Large intestine (tissue), 3 donors: Measurements from ENCODE around the gene SMPD1. TPM values are rescaled to one million over a fixed set of nuclear protein-coding genes. Genes with fewer than 3 reads are reported as not detected.
A peak's percentile ranks its signal among the peaks of the same experiment; 100 is the strongest.

Experiments
- DNase-seq, 2 donors: peaks; one replicate each; pipeline versions ENCODE4 v3.0.0 to v3.0.0-alpha.2; 2013
- H3K27ac ChIP-seq: one replicate; pipeline ENCODE4 v1.5.1; 2013; ENCODE audit warnings: low read length
- H3K27me3 ChIP-seq: 2 replicates; pipeline ENCODE4 v1.6.1; 2013; ENCODE audit warnings: low read length; ENCODE audit not compliant: control insufficient read depth, insufficient read depth
- H3K36me3 ChIP-seq: 2 replicates; pipeline ENCODE4 v1.6.1; 2013; ENCODE audit warnings: low read length; ENCODE audit not compliant: control insufficient read depth, insufficient read depth
- H3K4me1 ChIP-seq: one replicate; pipeline ENCODE4 v1.6.1; 2013; ENCODE audit warnings: low read length; ENCODE audit not compliant: control insufficient read depth, insufficient read depth
- H3K4me3 ChIP-seq: one replicate; pipeline ENCODE4 v1.5.1; 2013; ENCODE audit warnings: low read length
- H3K9me3 ChIP-seq: one replicate; pipeline ENCODE4 v1.6.1; 2013; ENCODE audit warnings: mild to moderate bottlenecking, low read depth, low read length, moderate library complexity; ENCODE audit not compliant: control insufficient read depth
- WGBS: methylation state at CpG from one replicate; pipeline ENCODE4 v1.1.5; 2013; ENCODE audit warnings: low lambda C conversion rate; ENCODE audit not compliant: insufficient coverage; 5-methylcytosine and 5-hydroxymethylcytosine counted together
- polyA plus RNA-seq: library from polyadenylated mRNA; unstranded; fragments of 120-200 nt; gene quantifications from one replicate; pipeline ENCODE4 v1.2.1, GENCODE V29; 2013

SMPD1 gene
- polyA plus RNA-seq, 1 donor: 31.8 TPM

GRCh38 chr11:6411594-6412031 is 21.3 kb downstream of the SMPD1 start:
- Histone ChIP-seq H3K4me1 (no peaks in the 10 kb centered on the region), H3K9me3 (no peaks in the 10 kb centered on the region), H3K36me3 (peaks cover 18% of the 10 kb centered on the region), H3K27me3 (no peaks in the 10 kb centered on the region), H3K27ac (no peak overlapping the region), H3K4me3 (no peak overlapping the region)
- no peak for DNase-seq
- WGBS: no CpG with 5 or more reads among the region's 10 CpGs

GRCh38 chr11:6413791-6414201 is 23.5 kb downstream of the SMPD1 start:
- no peaks in the 10 kb centered on the region for H3K9me3 ChIP-seq
- DNase-seq: no peak
- H3K27ac ChIP-seq: no peak overlapping the region
- WGBS: 93% methylated on average over 3 of the region's 12 CpGs
- no peak overlapping the region for H3K4me3 ChIP-seq
- H3K4me1 ChIP-seq: peaks cover 4% of the 10 kb centered on the region
- H3K36me3 ChIP-seq: peaks cover 16% of the 10 kb centered on the region
- H3K27me3 ChIP-seq: no peaks in the 10 kb centered on the region

- Histone ChIP-seq H3K9me3 (no peaks in the 10 kb centered on the region), H3K4me1 (peaks cover 9% of the 10 kb centered on the region), H3K27ac (no peak overlapping the region), H3K4me3 (no peak overlapping the region), H3K27me3 (no peaks in the 10 kb centered on the region), H3K36me3 (peaks cover 10% of the 10 kb centered on the region)
- 80% methylated on average over 1 of the region's 3 CpGs for WGBS
- no peak for DNase-seq
Observed at GRCh38 chr11:6414874-6415328, 24.6 kb downstream of the SMPD1 start.

GRCh38 chr11:6415797-6416196 is 25.5 kb downstream of the SMPD1 start:
- Histone ChIP-seq H3K4me3 (no peak overlapping the region), H3K4me1 (peaks cover 10% of the 10 kb centered on the region), H3K27me3 (no peaks in the 10 kb centered on the region), H3K9me3 (no peaks in the 10 kb centered on the region), H3K36me3 (peaks cover 2% of the 10 kb centered on the region), H3K27ac (no peak overlapping the region)
- WGBS: 86% methylated on average over 1 of the region's 6 CpGs
- no peak for DNase-seq

- 60% methylated on average over 1 of the region's 7 CpGs for WGBS
- H3K4me1 ChIP-seq: peaks cover 10% of the 10 kb centered on the region
- DNase-seq: no peak
- no peaks in the 10 kb centered on the region for H3K36me3 ChIP-seq
- H3K9me3 ChIP-seq: no peaks in the 10 kb centered on the region
- peak overlapping the region; percentile 61 for H3K4me3 ChIP-seq
- H3K27ac ChIP-seq: no peak overlapping the region
- H3K27me3 ChIP-seq: peaks cover 3% of the 10 kb centered on the region
Observed at GRCh38 chr11:6417907-6418556, 27.8 kb downstream of the SMPD1 start.

- H3K9me3 ChIP-seq: no peaks in the 10 kb centered on the region
- WGBS: no CpG with 5 or more reads among the region's 38 CpGs
- peak in 1 of 2 donors; percentile 40 for DNase-seq
Observed at GRCh38 chr11:6418557-6419008, 28.3 kb downstream of the SMPD1 start.

GRCh38 chr11:6419009-6419631 is 28.8 kb downstream of the SMPD1 start, which contains the start of gene APBB1:
Gene APBB1, minus strand, starts transcription at chr11:6419094. Its CDS starts 7,747 bp downstream, at chr11:6411347.
- H3K27ac ChIP-seq: peak within 1 kb of the TSS; percentile 55
- peak within 1 kb of the TSS; percentile 61 for H3K4me3 ChIP-seq
- H3K4me1 ChIP-seq: peaks cover 10% of the 10 kb centered on the region
- DNase-seq: peak; percentile 48 to 83
- H3K27me3 ChIP-seq: peaks cover 3% of the 10 kb centered on the region
- H3K36me3 ChIP-seq: no peaks in the 10 kb centered on the region
- no CpG with 5 or more reads among the region's 75 CpGs for WGBS
- no peaks in the 10 kb centered on the region for H3K9me3 ChIP-seq

More at GRCh38 chr11:6418557-6419008, 28.3 kb downstream of the SMPD1 start:
- Histone ChIP-seq H3K4me3 (peak overlapping the region; percentile 61), H3K36me3 (no peaks in the 10 kb centered on the region), H3K4me1 (peaks cover 10% of the 10 kb centered on the region), H3K27me3 (peaks cover 3% of the 10 kb centered on the region), H3K27ac (no peak overlapping the region)

GRCh38 chr11:6420677-6421076 is 30.4 kb downstream of the SMPD1 start:
- 83% methylated on average over 1 of the region's 3 CpGs for WGBS
- H3K27ac ChIP-seq: no peak overlapping the region
- no peaks in the 10 kb centered on the region for H3K9me3 ChIP-seq
- H3K27me3 ChIP-seq: peaks cover 6% of the 10 kb centered on the region
- H3K36me3 ChIP-seq: no peaks in the 10 kb centered on the region
- no peak for DNase-seq
- no peak overlapping the region for H3K4me3 ChIP-seq
- peaks cover 10% of the 10 kb centered on the region for H3K4me1 ChIP-seq

GRCh38 chr11:6427516-6427915 is 37.2 kb downstream of the SMPD1 start:
- H3K36me3 ChIP-seq: no peaks in the 10 kb centered on the region
- H3K27me3 ChIP-seq: peaks cover 9% of the 10 kb centered on the region
- DNase-seq: no peak
- H3K4me1 ChIP-seq: no peaks in the 10 kb centered on the region
- H3K9me3 ChIP-seq: no peaks in the 10 kb centered on the region
- H3K4me3 ChIP-seq: no peak overlapping the region
- no peak overlapping the region for H3K27ac ChIP-seq

GRCh38 chr11:6431861-6432260 is 41.6 kb downstream of the SMPD1 start:
- no peak for DNase-seq
- H3K9me3 ChIP-seq: no peaks in the 10 kb centered on the region
- no peak overlapping the region for H3K27ac ChIP-seq
- no peaks in the 10 kb centered on the region for H3K36me3 ChIP-seq
- H3K27me3 ChIP-seq: peaks cover 2% of the 10 kb centered on the region
- H3K4me1 ChIP-seq: no peaks in the 10 kb centered on the region
- no peak overlapping the region for H3K4me3 ChIP-seq
- 80% methylated on average over 1 of the region's 3 CpGs for WGBS
